CD4-positive, alpha-beta T cell treated with Interleukin-21 for 1 hour (primary cell): Measurements from ENCODE around the gene STK40.
A peak's percentile ranks its signal among the peaks of the same experiment; 100 is the strongest.

Source experiments
- DNase-seq: peaks from one replicate; pipeline ENCODE4 v3.0.0-alpha.2; 2020

STK40 gene

GRCh38 chr1:36306210-36306901 lies 79.4 kb downstream of the STK40 start, which contains the start of gene SH3D21:
TSS of gene SH3D21 (plus strand) at chr1:36306368. CDS start at chr1:36306421, 53 bp downstream.
- DNase-seq = peak; percentile 60

- DNase-seq = no peak
Measured at GRCh38 chr1:36305915-36306209, 79.9 kb downstream of the STK40 start.

- no peak for DNase-seq
Measured at GRCh38 chr1:36304970-36305914, 80.5 kb downstream of the STK40 start.

- no peak for DNase-seq
Measured at GRCh38 chr1:36304521-36304920, 81.2 kb downstream of the STK40 start.

GRCh38 chr1:36303650-36304360 lies 81.9 kb downstream of the STK40 start:
- no peak for DNase-seq

- no peak for DNase-seq
Measured at GRCh38 chr1:36303244-36303643, 82.5 kb downstream of the STK40 start.

- no peak for DNase-seq
Measured at GRCh38 chr1:36301220-36301619, 84.5 kb downstream of the STK40 start.

GRCh38 chr1:36300526-36300925 lies 85.2 kb downstream of the STK40 start:
- no peak for DNase-seq

- DNase-seq = no peak
Measured at GRCh38 chr1:36298640-36299039, 87.1 kb downstream of the STK40 start.

GRCh38 chr1:36297062-36297461 lies 88.7 kb downstream of the STK40 start:
- no peak for DNase-seq

- no peak for DNase-seq
Measured at GRCh38 chr1:36295390-36295789, 90.3 kb downstream of the STK40 start.
